Activated CD8-positive, alpha-beta memory T cell treated with anti-CD3 and anti-CD28 coated beads, Interleukin-2, amount 50 U/mL, for 48 hours (primary cell): Measurements from ENCODE around the gene APLP2.
"Not testable (repeated sequence)": the region's sequence is repeated elsewhere in the genome, so short reads cannot be mapped to it uniquely, and the experiment has no call there.

Experiments
- DNase-seq: peaks from one replicate; pipeline ENCODE4 v3.0.0-alpha.2; 2020

Gene APLP2

DNA sequence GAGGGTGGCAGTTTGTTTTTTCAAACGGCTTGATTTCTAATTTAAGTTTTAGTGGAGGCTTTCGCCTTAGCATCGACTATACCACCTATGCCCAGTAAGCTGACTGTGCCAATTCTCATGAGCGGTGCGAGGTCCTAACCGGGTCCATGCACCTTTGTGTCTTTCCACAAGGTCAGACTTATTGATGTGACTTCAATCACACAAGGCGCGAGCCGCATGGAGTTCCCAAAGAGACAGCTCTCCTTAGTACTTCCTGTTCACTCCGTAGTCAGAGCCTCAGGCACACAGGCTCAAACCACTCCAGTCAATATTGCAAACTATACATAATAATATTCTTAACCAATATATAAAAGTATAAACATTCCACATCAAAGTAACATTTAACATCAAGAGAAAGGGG, 108.1 kb downstream of the APLP2 start:
- no peak for DNase-seq

DNA sequence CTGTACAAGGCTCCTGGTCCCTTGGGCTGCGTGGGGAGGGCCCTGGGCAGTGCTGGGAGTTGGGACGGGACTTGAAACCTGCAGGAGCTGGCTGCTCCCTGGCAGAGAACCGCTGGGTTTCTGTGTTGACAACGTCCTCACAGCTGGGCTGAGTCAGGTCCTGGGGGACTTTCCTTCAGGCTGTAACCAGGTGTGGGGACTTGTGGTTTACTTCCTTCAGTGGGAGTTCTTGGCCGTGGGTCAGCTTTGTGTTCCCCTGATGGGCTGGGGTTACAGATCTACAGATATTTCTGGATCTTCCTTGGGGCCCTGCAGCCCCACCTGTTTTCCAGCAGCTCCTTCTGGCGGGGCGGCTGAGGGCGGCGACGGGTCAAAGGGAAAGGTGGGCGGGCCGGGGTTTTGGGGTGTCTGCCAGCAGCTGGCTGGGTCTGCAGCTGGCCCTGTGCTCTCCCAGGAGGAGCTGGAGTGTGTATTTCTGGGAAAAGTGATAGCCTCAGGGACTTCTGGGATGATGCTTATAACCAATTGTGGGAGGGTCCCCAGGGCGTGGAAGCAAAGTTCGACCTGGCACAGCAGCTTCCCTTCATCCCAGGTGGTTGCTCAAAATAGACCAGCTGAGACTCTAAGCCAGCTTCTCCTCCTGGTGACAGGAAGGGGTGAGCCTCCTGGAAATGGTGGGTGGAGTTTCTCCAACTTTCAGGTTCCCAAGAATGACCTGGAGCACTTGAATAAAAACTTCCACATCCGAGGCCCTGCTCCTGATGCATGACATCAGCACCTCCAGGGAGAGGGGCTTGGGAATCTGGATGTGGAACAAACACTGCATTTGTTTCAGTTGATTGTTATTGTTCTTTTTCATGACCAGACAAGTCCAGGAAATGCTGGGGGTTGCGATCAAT, 109.0 kb downstream of the APLP2 start:
- no peak for DNase-seq

DNA sequence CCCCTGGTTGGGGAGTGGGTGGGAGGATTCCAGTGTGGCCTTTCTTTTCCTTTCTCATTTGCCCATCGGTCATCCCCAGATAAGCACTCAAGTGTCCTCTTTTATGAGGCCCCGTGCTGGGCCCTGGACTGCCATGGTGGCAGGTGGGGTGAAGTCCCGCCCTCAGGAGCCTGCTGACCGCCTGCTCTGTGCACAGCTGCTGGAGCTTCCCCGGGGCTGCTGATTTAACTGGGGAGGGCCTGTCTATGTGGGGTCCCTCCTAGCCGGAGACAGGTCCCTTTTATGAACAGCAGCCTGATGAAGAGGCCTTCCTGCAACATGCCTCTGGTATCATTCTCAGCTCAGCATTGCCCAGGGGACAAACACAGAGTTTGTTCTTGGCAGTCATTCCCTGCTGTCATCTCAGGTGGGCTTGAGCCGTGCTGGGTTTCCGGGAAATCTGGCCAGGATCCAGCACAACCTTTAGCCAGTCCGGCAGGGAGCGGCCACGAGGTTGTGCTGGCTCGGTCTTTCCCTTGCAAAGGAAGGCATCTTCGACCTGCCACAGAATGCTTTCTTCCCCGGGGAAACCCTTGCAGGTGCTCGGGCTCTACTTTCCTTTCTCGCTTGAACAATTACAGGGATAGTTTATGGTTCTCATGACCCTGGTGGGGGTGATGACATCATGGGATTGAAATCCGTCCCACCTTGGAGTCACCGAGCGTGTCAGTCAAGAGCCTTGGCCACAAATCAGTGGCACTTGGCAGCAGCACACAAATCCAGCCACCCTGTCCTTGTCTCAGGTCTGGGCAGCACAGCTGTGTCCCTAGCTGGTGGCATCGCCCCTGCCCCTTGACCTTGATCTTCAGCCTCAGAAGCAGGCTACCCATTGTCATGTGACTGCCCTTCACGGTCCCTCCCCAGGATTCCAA, 110.0 kb downstream of the APLP2 start:
- DNase-seq = no peak

DNA sequence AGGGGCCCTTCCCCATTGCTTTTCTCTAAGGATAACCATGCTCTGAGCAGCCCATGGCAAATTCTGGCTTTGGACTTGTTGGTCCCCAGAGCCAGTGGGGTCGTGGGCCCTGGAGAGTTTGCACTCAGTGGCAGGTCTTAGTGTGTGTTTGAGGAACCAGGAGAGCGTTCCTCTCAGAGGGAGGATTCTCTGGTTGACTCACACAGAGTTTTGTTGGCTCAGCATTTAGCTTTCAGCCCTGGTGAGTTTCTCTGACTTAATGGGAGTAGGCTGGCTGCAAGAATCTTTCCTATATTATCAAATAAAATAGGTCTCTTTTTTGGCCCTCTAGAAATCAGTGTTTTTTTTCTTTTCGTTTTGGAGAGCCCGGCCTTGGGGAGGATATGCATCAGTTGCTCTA, 110.8 kb downstream of the APLP2 start:
- DNase-seq = no peak

DNA sequence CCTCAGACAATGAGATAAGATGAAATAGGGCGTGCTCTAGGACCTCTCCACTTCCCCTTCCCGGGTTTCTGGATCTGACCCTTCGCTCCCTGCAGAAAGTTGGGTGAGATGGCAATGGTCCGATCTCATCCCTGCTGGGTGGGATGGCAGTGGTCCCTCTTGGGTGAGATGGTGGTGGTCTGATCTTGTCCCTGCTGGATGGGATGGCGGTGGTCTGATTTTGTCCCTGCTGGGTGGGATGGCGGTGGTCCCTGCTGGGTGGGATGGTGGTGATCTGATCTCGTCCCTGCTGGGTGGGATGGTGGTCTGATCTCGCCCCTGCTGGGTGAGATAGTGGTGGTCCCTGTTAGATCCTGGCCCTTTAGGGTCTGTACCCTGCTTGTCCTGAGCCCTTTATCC, 111.2 kb downstream of the APLP2 start:
- DNase-seq = no peak

DNA sequence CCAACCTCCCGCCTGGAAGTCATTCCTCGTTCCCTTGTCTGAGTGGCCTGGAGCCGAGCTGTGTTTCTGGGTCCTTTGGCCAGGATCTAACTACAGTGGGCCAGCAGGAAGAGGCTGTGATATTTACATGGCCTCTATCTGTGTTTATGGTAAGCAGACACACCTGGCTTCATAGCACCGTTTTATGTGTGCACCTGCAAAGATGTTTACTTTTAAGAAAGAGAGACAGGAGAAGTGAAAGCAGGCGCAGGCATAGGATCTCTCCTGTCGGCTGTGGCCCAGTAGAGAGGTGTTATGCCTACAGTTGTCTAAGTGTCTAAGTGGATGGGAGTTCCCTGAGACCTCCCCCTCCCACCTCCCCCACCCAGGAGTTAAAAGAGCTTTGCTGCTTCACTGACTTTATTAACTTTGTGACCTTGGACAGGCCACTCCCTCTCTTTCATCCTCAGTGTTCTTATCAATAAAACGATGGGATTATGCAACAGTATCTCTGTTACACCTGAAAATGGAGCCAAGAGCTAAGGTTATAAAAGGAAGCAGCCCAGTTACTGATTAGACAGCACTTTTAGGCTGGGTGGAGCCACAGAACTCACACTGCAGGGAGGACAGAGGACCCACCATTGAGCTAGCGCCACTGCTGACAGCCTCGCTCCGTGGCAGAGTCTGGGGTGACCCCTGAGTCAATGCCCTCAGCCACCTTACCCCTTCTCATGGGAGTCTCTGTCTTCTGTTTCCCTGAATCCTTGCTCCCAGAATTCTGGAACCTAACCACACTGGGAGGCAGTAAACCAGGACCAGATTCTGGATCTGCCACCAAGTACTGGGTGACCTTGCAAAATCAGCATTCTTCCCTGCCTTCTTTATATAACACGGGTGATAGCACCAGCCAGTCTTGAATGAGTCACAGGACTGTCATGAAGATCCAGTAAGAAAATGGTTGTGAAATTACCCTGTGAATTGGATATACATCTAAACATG, 111.9 kb downstream of the APLP2 start:
- DNase-seq = no peak

DNA sequence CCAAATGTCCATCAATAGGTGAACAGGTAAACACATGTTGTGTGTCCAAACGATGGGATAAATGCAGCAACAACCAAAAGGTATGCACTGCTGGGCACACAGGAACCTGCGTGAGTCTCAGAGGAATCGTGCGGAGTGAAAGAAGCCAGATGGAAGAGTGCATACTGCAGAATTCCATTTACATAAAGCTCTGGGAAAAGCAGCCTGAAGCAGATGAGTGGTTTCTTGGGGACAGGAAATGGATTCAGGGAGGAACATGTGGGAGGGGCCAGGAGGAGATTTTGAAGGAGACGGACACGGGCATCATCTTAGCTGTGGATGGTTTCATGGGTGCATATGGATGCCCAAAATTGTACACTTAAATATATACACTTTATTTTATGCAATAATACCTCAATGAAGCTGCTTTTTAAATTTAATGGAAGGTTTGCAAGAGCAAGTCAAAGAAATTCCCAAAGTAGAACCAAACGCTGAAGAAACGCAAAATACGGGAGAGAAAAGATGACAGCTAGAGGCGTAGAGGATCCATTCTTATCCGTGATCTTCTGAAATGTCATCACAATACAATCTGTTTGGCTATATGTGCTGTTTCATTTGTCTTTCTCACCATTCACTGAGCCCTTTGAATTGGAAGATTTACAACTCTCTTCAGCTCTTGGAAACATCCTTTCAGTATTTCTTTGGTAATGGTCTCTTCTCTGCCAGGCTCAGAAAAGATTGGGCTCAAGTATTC, 114.3 kb downstream of the APLP2 start:
- DNase-seq = no peak

DNA sequence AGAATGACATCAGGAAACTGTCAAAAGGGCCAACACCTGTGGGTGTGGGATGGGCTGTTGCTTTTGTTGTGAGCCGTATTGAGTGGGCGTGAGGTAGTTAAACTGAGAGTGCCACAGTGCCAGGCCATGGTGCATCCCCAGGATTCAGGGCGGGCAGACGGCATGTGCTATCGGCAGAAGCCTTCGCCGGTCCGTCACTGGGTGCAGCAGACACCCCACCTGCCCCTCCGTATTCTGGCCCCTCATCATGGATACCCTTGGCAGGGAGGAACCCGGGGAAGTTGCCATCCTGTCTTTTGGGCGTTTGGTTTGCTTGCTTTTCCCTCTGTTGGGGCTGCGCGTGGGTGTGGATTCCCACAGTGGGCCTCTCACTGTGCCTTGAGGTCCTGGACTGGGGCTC, 117.4 kb downstream of the APLP2 start:
- DNase-seq = no peak

DNA sequence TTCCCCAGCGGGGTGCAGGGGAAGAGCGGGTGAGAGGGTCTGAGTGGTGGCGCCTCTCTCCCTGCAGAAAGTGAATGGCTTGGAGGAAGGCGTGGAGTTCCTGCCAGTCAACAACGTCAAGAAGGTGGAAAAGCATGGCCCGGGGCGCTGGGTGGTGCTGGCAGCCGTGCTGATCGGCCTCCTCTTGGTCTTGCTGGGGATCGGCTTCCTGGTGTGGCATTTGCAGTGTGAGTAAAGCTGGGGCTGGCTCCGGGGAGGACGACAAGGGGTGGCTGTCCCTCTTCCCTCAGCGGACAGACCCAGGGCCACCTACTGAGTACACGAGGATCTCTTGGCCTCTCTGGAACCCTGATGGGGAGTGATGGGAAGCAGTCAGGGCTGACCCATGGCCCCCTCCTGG, 118.4 kb downstream of the APLP2 start:
- DNase-seq = no peak

DNA sequence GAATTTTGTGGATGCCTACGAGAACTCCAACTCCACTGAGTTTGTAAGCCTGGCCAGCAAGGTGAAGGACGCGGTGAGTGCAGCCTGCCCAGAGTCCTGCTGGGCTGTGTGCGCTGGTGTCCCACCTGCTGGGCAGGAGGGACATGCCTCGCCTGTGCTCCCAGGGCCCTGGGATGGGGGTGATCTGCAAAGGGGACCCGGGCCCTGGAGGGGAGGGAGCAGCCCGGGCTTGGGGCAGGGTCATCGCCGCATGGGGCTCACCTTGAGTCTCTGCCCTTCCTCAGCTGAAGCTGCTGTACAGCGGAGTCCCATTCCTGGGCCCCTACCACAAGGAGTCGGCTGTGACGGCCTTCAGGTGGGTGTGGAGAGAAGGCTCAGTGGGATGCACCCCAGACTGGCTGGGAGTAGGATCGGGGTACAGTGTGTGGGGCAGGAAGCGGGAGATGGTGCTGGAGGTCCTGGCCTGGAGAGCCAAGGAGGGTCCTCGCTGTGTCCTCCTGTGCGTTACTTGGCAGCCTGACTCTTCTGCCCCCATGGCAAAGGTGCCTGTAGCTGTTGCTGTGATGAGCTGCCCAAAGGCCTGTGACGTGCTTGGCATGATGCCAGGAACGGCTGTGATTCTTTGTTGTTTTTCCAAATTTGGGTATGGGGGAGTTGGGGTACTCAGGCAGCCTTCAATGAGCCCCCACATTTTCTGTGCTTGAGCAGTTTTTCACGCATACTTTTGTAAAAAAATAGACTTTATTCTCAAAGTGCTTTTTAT, 119.1 kb downstream of the APLP2 start:
- no peak for DNase-seq

DNA sequence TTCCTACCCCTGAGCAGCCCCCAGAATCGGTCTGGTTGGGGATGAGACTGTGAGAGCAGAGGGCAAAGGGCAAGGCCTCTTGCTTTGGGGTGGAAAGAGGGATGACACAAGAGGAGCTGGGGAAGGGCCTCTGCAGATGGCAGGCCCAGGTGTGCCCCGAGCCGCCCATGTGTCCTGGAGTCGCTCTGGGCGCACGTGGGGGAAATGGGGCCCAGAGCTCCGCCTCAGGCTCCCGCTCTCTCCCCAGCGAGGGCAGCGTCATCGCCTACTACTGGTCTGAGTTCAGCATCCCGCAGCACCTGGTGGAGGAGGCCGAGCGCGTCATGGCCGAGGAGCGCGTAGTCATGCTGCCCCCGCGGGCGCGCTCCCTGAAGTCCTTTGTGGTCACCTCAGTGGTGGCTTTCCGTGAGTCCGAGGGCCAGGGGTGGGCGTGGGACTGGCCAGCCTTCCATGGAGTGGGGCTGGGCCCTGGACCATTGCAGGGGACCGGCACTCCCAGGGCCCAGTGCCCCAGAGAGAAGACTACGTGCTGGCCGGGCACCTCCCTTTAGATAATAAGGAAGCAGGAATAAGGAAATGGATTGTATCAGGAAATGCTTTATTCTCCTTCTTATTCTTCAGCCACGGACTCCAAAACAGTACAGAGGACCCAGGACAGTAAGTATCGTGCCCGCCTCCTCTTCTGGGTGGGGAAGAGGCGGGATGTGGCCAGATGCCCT, 120.0 kb downstream of the APLP2 start:
- DNase-seq = no peak

DNA sequence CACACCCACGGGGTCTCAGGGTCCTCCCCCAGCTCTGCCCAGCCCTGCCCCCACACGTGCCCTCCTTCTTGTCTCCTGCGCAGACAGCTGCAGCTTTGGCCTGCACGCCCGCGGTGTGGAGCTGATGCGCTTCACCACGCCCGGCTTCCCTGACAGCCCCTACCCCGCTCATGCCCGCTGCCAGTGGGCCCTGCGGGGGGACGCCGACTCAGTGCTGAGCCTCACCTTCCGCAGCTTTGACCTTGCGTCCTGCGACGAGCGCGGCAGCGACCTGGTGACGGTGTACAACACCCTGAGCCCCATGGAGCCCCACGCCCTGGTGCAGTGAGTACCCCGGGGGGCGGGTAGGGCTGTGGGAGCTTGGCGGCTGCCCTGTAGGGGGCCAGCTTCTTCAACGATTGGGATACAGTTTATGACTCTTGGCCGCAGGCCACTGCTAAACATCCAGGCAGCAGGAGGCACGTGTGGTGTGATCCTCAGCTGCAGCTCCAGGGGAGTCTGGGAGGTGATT, 120.7 kb downstream of the APLP2 start:
- no peak for DNase-seq

DNA sequence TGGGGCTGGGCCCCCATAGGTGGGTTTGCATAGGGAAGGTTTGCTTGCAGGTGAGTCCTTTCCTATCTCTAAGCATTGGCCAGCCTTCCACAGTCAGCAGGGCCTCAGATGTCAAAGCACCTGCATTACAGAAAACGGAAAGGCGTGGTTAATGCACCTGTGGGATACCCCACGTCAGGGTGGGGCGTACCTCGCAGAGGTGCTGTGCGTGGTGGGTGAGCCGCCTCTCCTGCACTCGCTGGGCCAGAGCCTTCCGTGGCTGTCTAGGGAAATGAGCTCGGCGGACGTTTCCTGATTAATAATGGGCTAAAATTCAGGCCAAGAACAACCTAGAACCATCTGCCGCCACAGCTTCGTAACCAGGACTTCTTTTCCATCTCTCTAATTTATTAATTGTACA, 122.2 kb downstream of the APLP2 start:
- no peak for DNase-seq

DNA sequence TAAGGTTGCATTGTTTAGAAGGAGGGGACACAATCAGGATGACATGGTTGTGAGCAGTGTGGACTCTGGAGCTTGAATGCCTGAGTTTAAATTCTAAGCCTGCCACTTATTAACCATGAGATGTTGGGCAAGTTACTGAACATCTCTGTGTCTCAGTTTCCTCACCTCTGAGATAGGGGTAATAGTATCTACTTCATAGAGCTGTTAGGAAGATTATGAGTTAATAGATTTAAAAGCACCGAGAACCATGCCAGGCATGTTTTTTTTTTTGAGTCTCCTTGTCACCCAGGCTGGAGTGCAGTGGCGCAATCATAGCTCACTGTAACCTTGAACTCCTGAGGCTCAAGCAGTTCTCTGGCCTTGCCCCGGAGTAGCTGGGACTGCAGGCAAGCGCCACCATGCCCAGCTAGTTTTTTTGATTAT, 123.2 kb downstream of the APLP2 start:
- no peak for DNase-seq

DNA sequence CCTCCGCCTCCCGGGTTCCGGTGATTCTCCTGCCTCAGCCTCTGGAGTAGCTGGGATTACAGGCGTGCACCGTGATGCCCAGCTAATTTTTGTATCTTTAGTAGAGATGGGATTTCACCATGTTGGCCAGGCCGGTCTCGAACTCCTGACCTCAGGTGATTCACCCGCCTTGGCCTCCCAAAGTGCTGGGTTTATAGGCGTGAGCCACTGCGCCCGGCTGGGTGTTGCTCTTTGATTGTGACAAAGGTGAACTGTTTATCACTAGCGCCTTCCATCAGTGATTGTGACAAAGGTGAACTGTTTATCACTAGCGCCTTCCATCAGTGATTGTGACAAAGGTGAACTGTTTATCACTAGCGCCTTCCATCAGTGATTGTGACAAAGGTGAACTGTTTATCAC, 123.9 kb downstream of the APLP2 start:
- not testable (repeated sequence) for DNase-seq
